GM19455 (cell line): ENCODE data around the gene LOXL4.

ENCODE experiments used
- ATAC-seq: cut with Tn5 transposase; IDR thresholded peaks from one replicate; pipeline ENCODE4 v1.9.1; 2021; ENCODE audit not compliant: unreplicated experiment

The LOXL4 gene

GRCh38 chr10:98295401-98295811, 27.4 kb upstream of the LOXL4 start:
- no peak for ATAC-seq

GRCh38 chr10:98294270-98294627, 26.3 kb upstream of the LOXL4 start:
- ATAC-seq: no peak

- ATAC-seq: no peak
Measured at GRCh38 chr10:98293550-98294269, 25.7 kb upstream of the LOXL4 start.

GRCh38 chr10:98292971-98293370, 25.0 kb upstream of the LOXL4 start:
- ATAC-seq: no peak

- no peak for ATAC-seq
Measured at GRCh38 chr10:98289802-98290209, 21.8 kb upstream of the LOXL4 start.

GRCh38 chr10:98287321-98287720, 19.3 kb upstream of the LOXL4 start:
- ATAC-seq: no peak

- no peak for ATAC-seq
Measured at GRCh38 chr10:98286419-98286818, 18.4 kb upstream of the LOXL4 start.

- ATAC-seq: no peak
Measured at GRCh38 chr10:98285416-98285815, 17.4 kb upstream of the LOXL4 start.

GRCh38 chr10:98276311-98276710, 8.3 kb upstream of the LOXL4 start:
- ATAC-seq: no peak

- no peak for ATAC-seq
Measured at GRCh38 chr10:98274562-98274961, 6.6 kb upstream of the LOXL4 start.

- no peak for ATAC-seq
Measured at GRCh38 chr10:98273057-98273850, 5.3 kb upstream of the LOXL4 start.

GRCh38 chr10:98272656-98273055, 4.7 kb upstream of the LOXL4 start:
- no peak for ATAC-seq

- ATAC-seq: no peak
Measured at GRCh38 chr10:98272245-98272644, 4.3 kb upstream of the LOXL4 start.

GRCh38 chr10:98270786-98271185, 2.8 kb upstream of the LOXL4 start:
- ATAC-seq: no peak

GRCh38 chr10:98270073-98270740, 2.2 kb upstream of the LOXL4 start:
- ATAC-seq: no peak

- no peak for ATAC-seq
Measured at GRCh38 chr10:98269435-98269912, 1.5 kb upstream of the LOXL4 start.

- no peak for ATAC-seq
Measured at GRCh38 chr10:98268694-98269431, 869 bp upstream of the LOXL4 start.

- ATAC-seq: no peak
Measured at GRCh38 chr10:98267069-98267893, 713 bp downstream of the LOXL4 start.

- ATAC-seq: no peak
Measured at GRCh38 chr10:98266647-98267046, 1.3 kb downstream of the LOXL4 start.
